ENCODE measurements around the gene P2RX1.

P2RX1 gene

DNA sequence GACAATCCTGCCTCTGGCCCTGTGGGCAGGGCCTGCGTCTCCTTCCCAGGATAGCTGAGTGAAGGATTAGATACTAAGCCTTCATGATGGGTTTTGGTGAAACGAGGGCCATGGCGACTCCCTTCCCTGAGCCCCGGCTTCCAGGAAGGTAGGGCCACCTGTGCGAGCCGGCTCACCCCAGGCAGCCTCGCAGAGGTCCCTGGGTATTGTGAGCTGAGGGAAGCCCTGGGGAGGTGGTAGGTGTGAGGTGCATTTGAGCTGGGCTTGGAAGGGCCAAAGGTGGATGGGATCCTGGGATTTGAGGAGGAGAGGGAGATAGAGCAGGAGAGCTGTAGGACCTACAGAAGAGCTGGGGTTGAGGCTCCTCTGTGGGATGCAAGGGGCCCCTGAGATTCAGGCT is 6.5 kb upstream of the P2RX1 start:
- no peak overlapping the region for H3K27ac ChIP-seq (ENCODE audit: low read depth, low read length)
- H3K4me3 ChIP-seq (ENCODE audit: low read length) = no peak overlapping the region
- H3K4me1 ChIP-seq (ENCODE audit: control insufficient read depth, low read length) = peaks cover 50% of the 10 kb centered on the region
- no peaks in the 10 kb centered on the region for H3K9me3 ChIP-seq (ENCODE audit: control insufficient read depth, insufficient read depth, low read length)
- no peak for TF ChIP-seq EZH2phosphoT487 (IDR thresholded peaks at IDR 0.05; ENCODE audit: borderline replicate concordance, low read length)
- TF ChIP-seq, protein P1, sequence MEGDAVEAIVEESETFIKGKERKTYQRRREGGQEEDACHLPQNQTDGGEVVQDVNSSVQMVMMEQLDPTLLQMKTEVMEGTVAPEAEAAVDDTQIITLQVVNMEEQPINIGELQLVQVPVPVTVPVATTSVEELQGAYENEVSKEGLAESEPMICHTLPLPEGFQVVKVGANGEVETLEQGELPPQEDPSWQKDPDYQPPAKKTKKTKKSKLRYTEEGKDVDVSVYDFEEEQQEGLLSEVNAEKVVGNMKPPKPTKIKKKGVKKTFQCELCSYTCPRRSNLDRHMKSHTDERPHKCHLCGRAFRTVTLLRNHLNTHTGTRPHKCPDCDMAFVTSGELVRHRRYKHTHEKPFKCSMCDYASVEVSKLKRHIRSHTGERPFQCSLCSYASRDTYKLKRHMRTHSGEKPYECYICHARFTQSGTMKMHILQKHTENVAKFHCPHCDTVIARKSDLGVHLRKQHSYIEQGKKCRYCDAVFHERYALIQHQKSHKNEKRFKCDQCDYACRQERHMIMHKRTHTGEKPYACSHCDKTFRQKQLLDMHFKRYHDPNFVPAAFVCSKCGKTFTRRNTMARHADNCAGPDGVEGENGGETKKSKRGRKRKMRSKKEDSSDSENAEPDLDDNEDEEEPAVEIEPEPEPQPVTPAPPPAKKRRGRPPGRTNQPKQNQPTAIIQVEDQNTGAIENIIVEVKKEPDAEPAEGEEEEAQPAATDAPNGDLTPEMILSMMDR (IDR thresholded peaks at IDR 0.05; ENCODE audit: low read depth, low read length, poor library complexity, severe bottlenecking) = no peak
- H3K9me2 ChIP-seq (replicated peaks; ENCODE audit: control insufficient read depth, low read length) = no peaks in the 10 kb centered on the region
- no peaks in the 10 kb centered on the region for H3K27me3 ChIP-seq (ENCODE audit: control insufficient read depth, low read length)
- no peaks in the 10 kb centered on the region for H4K20me1 ChIP-seq (ENCODE audit: control insufficient read depth, insufficient read depth, low read depth, low read length)
- H3K79me2 ChIP-seq (ENCODE audit: control insufficient read depth, low read length) = no peaks in the 10 kb centered on the region
- H3K4me2 ChIP-seq (ENCODE audit: low read length) = no peak overlapping the region
- H3F3A ChIP-seq (ENCODE audit: control insufficient read depth, insufficient read depth) = peaks cover 28% of the 10 kb centered on the region
- peaks cover 39% of the 10 kb centered on the region for H3K36me3 ChIP-seq (ENCODE audit: control insufficient read depth, low read length)

DNA sequence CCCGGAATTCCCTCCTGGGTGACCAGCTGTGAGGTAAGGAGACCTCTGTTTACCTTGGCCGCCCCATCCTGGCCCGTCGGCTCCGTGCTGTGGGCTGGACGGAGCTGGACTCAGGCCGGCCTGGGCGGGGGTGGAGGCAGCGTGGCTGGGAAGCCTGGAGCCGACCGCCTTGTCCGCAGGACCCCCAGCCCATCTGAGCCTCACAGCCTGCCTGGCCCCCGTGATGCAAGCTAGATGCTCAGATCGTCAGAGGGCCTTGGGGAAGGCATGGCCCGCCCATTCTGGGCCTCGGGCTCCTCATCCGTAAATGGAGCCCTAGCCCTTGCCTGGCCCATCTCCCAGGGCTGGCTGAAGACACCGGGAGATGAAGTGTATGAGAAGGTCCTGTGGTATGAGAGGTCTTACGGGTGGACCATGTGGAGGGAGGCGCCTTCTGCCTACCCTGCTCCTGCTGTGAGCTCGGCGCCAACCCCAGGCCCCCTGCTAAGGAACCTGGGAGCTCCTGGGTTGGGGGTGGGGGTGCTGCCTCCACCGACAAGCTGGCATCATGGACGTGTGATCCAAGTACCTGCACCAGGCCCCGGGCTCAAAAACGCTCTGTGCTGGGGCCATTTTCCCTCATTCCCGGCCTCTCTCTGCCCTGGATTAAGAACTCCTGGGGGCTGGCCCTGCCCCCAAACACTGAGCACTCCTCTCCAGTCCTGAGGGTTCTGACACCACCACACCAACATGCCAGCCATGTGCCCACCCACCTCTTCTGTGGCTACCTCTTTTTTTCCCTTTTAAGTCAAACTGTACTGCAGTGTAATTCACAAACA is 5.4 kb upstream of the P2RX1 start:
- peaks cover 60% of the 10 kb centered on the region for H3K4me1 ChIP-seq (ENCODE audit: control insufficient read depth, low read length)
- H3K9me3 ChIP-seq (ENCODE audit: control insufficient read depth, insufficient read depth, low read length) = no peaks in the 10 kb centered on the region
- peaks cover 28% of the 10 kb centered on the region for H3K36me3 ChIP-seq (ENCODE audit: control insufficient read depth, low read length)
- no peak overlapping the region for H3K4me3 ChIP-seq (ENCODE audit: low read length)
- H3K27ac ChIP-seq (ENCODE audit: low read depth, low read length) = no peak overlapping the region
- no peaks in the 10 kb centered on the region for H3K79me2 ChIP-seq (ENCODE audit: control insufficient read depth, low read length)
- H4K20me1 ChIP-seq (ENCODE audit: control insufficient read depth, insufficient read depth, low read depth, low read length) = no peaks in the 10 kb centered on the region
- H3K27me3 ChIP-seq (ENCODE audit: control insufficient read depth, low read length) = no peaks in the 10 kb centered on the region
- H3F3A ChIP-seq (ENCODE audit: control insufficient read depth, insufficient read depth) = peaks cover 28% of the 10 kb centered on the region
- TF ChIP-seq, protein P1 (IDR thresholded peaks at IDR 0.05; ENCODE audit: low read depth, low read length, poor library complexity, severe bottlenecking) = no peak
- TF ChIP-seq EZH2phosphoT487 (IDR thresholded peaks at IDR 0.05; ENCODE audit: borderline replicate concordance, low read length) = no peak
- H3K4me2 ChIP-seq (ENCODE audit: low read length) = no peak overlapping the region
- no peaks in the 10 kb centered on the region for H3K9me2 ChIP-seq (replicated peaks; ENCODE audit: control insufficient read depth, low read length)

- no peak overlapping the region for H3K4me2 ChIP-seq (ENCODE audit: low read length)
- peaks cover 28% of the 10 kb centered on the region for H3F3A ChIP-seq (ENCODE audit: control insufficient read depth, insufficient read depth)
- H3K27me3 ChIP-seq (ENCODE audit: control insufficient read depth, low read length) = no peaks in the 10 kb centered on the region
- no peaks in the 10 kb centered on the region for H4K20me1 ChIP-seq (ENCODE audit: control insufficient read depth, insufficient read depth, low read depth, low read length)
- TF ChIP-seq, protein P1 (IDR thresholded peaks at IDR 0.05; ENCODE audit: low read depth, low read length, poor library complexity, severe bottlenecking) = no peak
- no peak for TF ChIP-seq EZH2phosphoT487 (IDR thresholded peaks at IDR 0.05; ENCODE audit: borderline replicate concordance, low read length)
- peaks cover 23% of the 10 kb centered on the region for H3K36me3 ChIP-seq (ENCODE audit: control insufficient read depth, low read length)
- no peak overlapping the region for H3K27ac ChIP-seq (ENCODE audit: low read depth, low read length)
- H3K4me1 ChIP-seq (ENCODE audit: control insufficient read depth, low read length) = peaks cover 67% of the 10 kb centered on the region
- no peaks in the 10 kb centered on the region for H3K9me3 ChIP-seq (ENCODE audit: control insufficient read depth, insufficient read depth, low read length)
- H3K9me2 ChIP-seq (replicated peaks; ENCODE audit: control insufficient read depth, low read length) = no peaks in the 10 kb centered on the region
- H3K79me2 ChIP-seq (ENCODE audit: control insufficient read depth, low read length) = peaks cover 3% of the 10 kb centered on the region
- no peak overlapping the region for H3K4me3 ChIP-seq (ENCODE audit: low read length)
These were observed 4.7 kb upstream of the P2RX1 start for GRCh38 chr17:3921006-3921405.

All from DOHH2 (cell line).